Keratinocyte (primary cell): ENCODE results near the gene RRP7A. TPM values are rescaled to one million over a fixed set of nuclear protein-coding genes. Genes with fewer than 3 reads are reported as not detected.
"Not testable (repeated sequence)": the region's sequence is repeated elsewhere in the genome, so short reads cannot be mapped to it uniquely, and the experiment has no call there.

Experiments used
- DNase-seq: peaks from one replicate; pipeline ENCODE4 v3.0.0-alpha.2; 2011; ENCODE audit warnings: low read depth, missing footprints, low spot score
- FAIRE-seq: peaks from 2 replicates; lab custom pipeline; 2011; peaks lifted over from hg19 to GRCh38; lab: Jason Lieb, UNC
- H2AFZ ChIP-seq: 2 replicates; pipeline ENCODE4 v1.6.0; 2012; ENCODE audit warnings: low read length, control low read depth, inconsistent platforms; ENCODE audit not compliant: control insufficient read depth
- H3K27ac ChIP-seq: 2 replicates; pipeline ENCODE4 v1.5.1; 2011; ENCODE audit warnings: low read length; ENCODE audit not compliant: control insufficient read depth, insufficient read depth
- H3K27me3 ChIP-seq: 3 replicates; pipeline ENCODE4 v1.6.0; 2011; ENCODE audit warnings: low read length; ENCODE audit not compliant: control insufficient read depth, insufficient read depth; ENCODE audit errors: extremely low read depth
- H3K36me3 ChIP-seq, 2 experiments: 2 replicates in 1 of 2; 3 replicates in 1 of 2; pipeline ENCODE4 v1.5.1; 2011; ENCODE audit warnings: low read length in 2 of 2, mild to moderate bottlenecking in 1 of 2; ENCODE audit not compliant: control insufficient read depth in 2 of 2, insufficient read depth in 2 of 2; ENCODE audit errors: extremely low read depth in 1 of 2
- H3K4me1 ChIP-seq: 3 replicates; pipeline ENCODE4 v1.5.1; 2011; ENCODE audit warnings: low read length; ENCODE audit not compliant: control insufficient read depth, insufficient read depth; ENCODE audit errors: extremely low read depth
- H3K4me2 ChIP-seq: 3 replicates; pipeline ENCODE4 v1.6.0; 2011; ENCODE audit warnings: low read depth, low read length; ENCODE audit not compliant: control insufficient read depth, insufficient read depth; ENCODE audit errors: extremely low read depth
- H3K4me3 ChIP-seq, 3 experiments: fragments of 200-600 bp in 1 of 3; sonication (generic) in 1 of 3; 2 replicates in 2 of 3; 3 replicates in 1 of 3; pipeline ENCODE4 v1.5.1; 2011 to 2016; ENCODE audit warnings: low read length in 3 of 3, mild to moderate bottlenecking in 3 of 3, control low read depth in 2 of 3, inconsistent platforms in 1 of 3, low read depth in 1 of 3, mixed read lengths in 1 of 3, mixed run types in 1 of 3, moderate library complexity in 1 of 3; ENCODE audit not compliant: control insufficient read depth in 2 of 3, insufficient read depth in 2 of 3; ENCODE audit errors: extremely low read depth in 1 of 3
- H3K79me2 ChIP-seq: 2 replicates; pipeline ENCODE4 v1.6.0; 2012; ENCODE audit warnings: low read length; ENCODE audit not compliant: control insufficient read depth, insufficient read depth
- H3K9ac ChIP-seq: 3 replicates; pipeline ENCODE4 v1.6.0; 2011; ENCODE audit warnings: low read length; ENCODE audit not compliant: control insufficient read depth, insufficient read depth; ENCODE audit errors: extremely low read depth
- H3K9me1 ChIP-seq: 3 replicates; pipeline ENCODE4 v1.6.0; 2011; ENCODE audit warnings: low read length; ENCODE audit not compliant: control insufficient read depth, insufficient read depth; ENCODE audit errors: extremely low read depth
- H3K9me3 ChIP-seq: 2 replicates; pipeline ENCODE4 v1.5.1; 2012; ENCODE audit warnings: low read depth, low read length; ENCODE audit not compliant: control insufficient read depth
- H4K20me1 ChIP-seq: 3 replicates; pipeline ENCODE4 v1.6.0; 2011; ENCODE audit warnings: low read length; ENCODE audit not compliant: control insufficient read depth, insufficient read depth; ENCODE audit errors: extremely low read depth
- CTCF ChIP-seq, 3 experiments: IDR thresholded peaks in 1 of 3; conservative IDR thresholded peaks in 1 of 3; optimal IDR thresholded peaks in 1 of 3; 2 replicates in 2 of 3; 3 replicates in 1 of 3; pipeline versions ENCODE3 to v1.5.1; 2011; ENCODE audit warnings: low read length in 3 of 3, mild to moderate bottlenecking in 3 of 3, moderate library complexity in 2 of 3, control low read depth in 1 of 3, inconsistent platforms in 1 of 3; ENCODE audit not compliant: insufficient read depth in 2 of 3; ENCODE audit errors: extremely low read depth in 1 of 3
- EZH2 ChIP-seq: IDR thresholded peaks from one replicate; pipeline ENCODE4 v1.6.1; 2012; ENCODE audit warnings: inconsistent platforms, mild to moderate bottlenecking, low read length, moderate library complexity
- dilution Hi-C: fragments of 300-500 bp; cut with MboI; formaldehyde crosslinking; loops from one replicate; pipeline ENCODE4 v1.7.0; 2020; ENCODE audit warnings: low sequenced_read_pairs; ENCODE audit not compliant: extremely low pct_ligation_motif_present
- polyA plus RNA-seq, 5 experiments: library from polyadenylated mRNA; depleted of rRNA in 3 of 5; stranded (reverse) in 3 of 5; stranded (forward) in 1 of 5; unstranded in 1 of 5; fragments of >200 nt; gene quantifications; 1 replicate in 1 of 5; 2 replicates in 3 of 5; 3 replicates in 1 of 5; pipeline versions ENCODE4 v1.2.1 to v1.2.3, GENCODE V29; 2011 to 2012; ENCODE audit warnings: missing spikeins in 2 of 5, low read depth in 1 of 5, low replicate concordance in 1 of 5

Gene RRP7A
- polyA plus RNA-seq, 1 donor (not counting 4 experiments of a cell fraction or from before 2014, with no cell fraction given): 30.2 TPM

GRCh38 chr22:42500836-42501179 lies 18.8 kb downstream of the RRP7A start:
- TF ChIP-seq EZH2: no peak
- Histone ChIP-seq H3K36me3 (no peaks in the 10 kb centered on the region), H3K27me3 (no peaks in the 10 kb centered on the region), H3K79me2 (no peaks in the 10 kb centered on the region), H3K4me3 (peak overlapping the region in 1 of 3 experiments; percentile 34), H3K4me2 (peak overlapping the region; percentile 62), H2AFZ (peak overlapping the region; percentile 83), H3K9me3 (no peaks in the 10 kb centered on the region), H3K9ac (no peak overlapping the region), H3K4me1 (peaks cover 12% of the 10 kb centered on the region), H4K20me1 (no peaks in the 10 kb centered on the region), H3K9me1 (no peaks in the 10 kb centered on the region), H3K27ac (no peak overlapping the region)
- FAIRE-seq: no peak
- dilution Hi-C loops: no loop called here
- no peak for DNase-seq

- Histone ChIP-seq H3K27ac (no peak overlapping the region), H3K9me3 (no peaks in the 10 kb centered on the region), H3K4me3 (peak overlapping the region in 1 of 3 experiments; percentile 34), H3K9me1 (no peaks in the 10 kb centered on the region), H2AFZ (peak overlapping the region; percentile 83), H4K20me1 (no peaks in the 10 kb centered on the region), H3K27me3 (no peaks in the 10 kb centered on the region), H3K36me3 (no peaks in the 10 kb centered on the region), H3K4me2 (peak overlapping the region; percentile 62), H3K4me1 (peaks cover 12% of the 10 kb centered on the region), H3K79me2 (no peaks in the 10 kb centered on the region), H3K9ac (no peak overlapping the region)
- TF ChIP-seq CTCF (optimal IDR thresholded peaks at IDR 0.05 in 1 of 3, IDR thresholded peaks at IDR 0.05 in 1 of 3, conservative IDR thresholded peaks at IDR 0.05 in 1 of 3; ENCODE audit: extremely low read depth in 1 of 3, insufficient read depth in 2 of 3, low read length in 3 of 3) (no peak), EZH2 (no peak)
- FAIRE-seq (no peak), DNase-seq (peak; percentile 25)
- dilution Hi-C loops: no loop called here
Observed at GRCh38 chr22:42500161-42500835, 19.3 kb downstream of the RRP7A start.

GRCh38 chr22:42499773-42500160 lies 19.8 kb downstream of the RRP7A start:
- H2AFZ ChIP-seq, H3K36me3 ChIP-seq, H3K9me3 ChIP-seq, H3K4me2 ChIP-seq, DNase-seq, H3K79me2 ChIP-seq, H3K4me3 ChIP-seq, H3K27ac ChIP-seq, H3K9me1 ChIP-seq, dilution Hi-C loops, FAIRE-seq, H3K9ac ChIP-seq, H4K20me1 ChIP-seq, H3K27me3 ChIP-seq: not testable (repeated sequence)
- H3K4me1 ChIP-seq: peaks cover 12% of the 10 kb centered on the region

GRCh38 chr22:42495533-42496141 lies 24.0 kb downstream of the RRP7A start:
- H3K4me1 ChIP-seq, FAIRE-seq, H3K27me3 ChIP-seq, DNase-seq, H3K79me2 ChIP-seq, H3K4me2 ChIP-seq, H3K36me3 ChIP-seq, dilution Hi-C loops, H2AFZ ChIP-seq, H3K4me3 ChIP-seq, H3K9me3 ChIP-seq, H3K27ac ChIP-seq, H3K9me1 ChIP-seq, H4K20me1 ChIP-seq, H3K9ac ChIP-seq: not testable (repeated sequence)
